ENCODE data around the gene STK17A. TPM values are rescaled to one million over a fixed set of nuclear protein-coding genes. Genes with fewer than 3 reads are reported as not detected.
"Not testable (repeated sequence)": the region's sequence is repeated elsewhere in the genome, so short reads cannot be mapped to it uniquely, and the experiment has no call there.

The STK17A gene
- total and polyA plus RNA-seq, 2 donors (not counting 1 experiment from before 2014, with no cell fraction given), result 46.8 to 53.2 TPM

GRCh38 chr7:43594020-43594419 lies 11.1 kb downstream of the STK17A start:
- Histone ChIP-seq H3K4me2 (ENCODE audit: extremely low read depth, insufficient read depth, low read length) (no peak overlapping the region), H3K27me3 (ENCODE audit: control insufficient read depth, insufficient read depth, low read length) (no peaks in the 10 kb centered on the region), H2AFZ (ENCODE audit: low read length) (no peak overlapping the region), H3K9me3 (ENCODE audit: control insufficient read depth, insufficient read depth, low read depth, low read length) (no peaks in the 10 kb centered on the region), H3K36me3 (ENCODE audit: control insufficient read depth, insufficient read depth, low read length) (peaks cover 3% of the 10 kb centered on the region), H3K4me3 (replicated peaks in 1 of 4; ENCODE audit: control extremely low read depth in 1 of 4, insufficient read depth in 1 of 4, low read depth in 3 of 4, low read length in 4 of 4) (no peak overlapping the region), H4K20me1 (ENCODE audit: control insufficient read depth, extremely low read depth, insufficient read depth, low read length) (peaks cover 7% of the 10 kb centered on the region), H3K9ac (ENCODE audit: insufficient read depth, low read length) (no peak overlapping the region), H3K4me1 (ENCODE audit: control insufficient read depth, extremely low read depth, insufficient read depth, low read length) (peaks cover 6% of the 10 kb centered on the region), H3K27ac (ENCODE audit: insufficient read depth, low read length) (no peak overlapping the region), H3K79me2 (ENCODE audit: control insufficient read depth, insufficient read depth, low read length) (peaks cover 82% of the 10 kb centered on the region)
- DNase-seq (ENCODE audit: low read depth in 2 of 2), result no peak
- TF ChIP-seq EZH2 (IDR thresholded peaks at IDR 0.05; ENCODE audit: low read length, missing control alignments) (no peak), CTCF (conservative IDR thresholded peaks at IDR 0.05 in 1 of 2, IDR thresholded peaks at IDR 0.05 in 1 of 2; ENCODE audit: low read depth in 1 of 2, low read length in 2 of 2) (no peak)

DNA sequence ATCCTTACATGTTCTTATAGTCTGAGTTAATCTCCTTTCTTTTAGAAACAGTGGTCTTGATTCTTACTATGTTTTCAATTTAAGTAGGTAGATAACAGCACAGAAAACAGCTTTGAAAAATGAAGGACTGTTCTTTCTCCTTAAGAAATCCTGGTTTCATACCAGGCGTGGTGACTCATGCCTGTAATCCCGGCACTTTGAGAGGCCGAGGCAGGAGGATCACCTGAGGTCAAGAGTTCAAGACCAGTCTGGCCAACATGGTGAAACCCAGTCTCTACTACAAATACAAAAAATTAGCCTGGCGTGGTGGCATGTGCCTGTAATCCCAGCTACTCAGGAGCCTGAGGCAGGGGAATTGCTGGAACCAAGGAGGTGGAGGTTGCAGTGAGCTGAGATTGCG lies 13.5 kb downstream of the STK17A start:
- not testable (repeated sequence) for H2AFZ ChIP-seq (ENCODE audit: low read length); H3K9ac ChIP-seq (ENCODE audit: insufficient read depth, low read length); H4K20me1 ChIP-seq (ENCODE audit: control insufficient read depth, extremely low read depth, insufficient read depth, low read length); H3K4me3 ChIP-seq (replicated peaks in 1 of 4; ENCODE audit: control extremely low read depth in 1 of 4, insufficient read depth in 1 of 4, low read depth in 3 of 4, low read length in 4 of 4); H3K9me3 ChIP-seq (ENCODE audit: control insufficient read depth, insufficient read depth, low read depth, low read length); H3K4me2 ChIP-seq (ENCODE audit: extremely low read depth, insufficient read depth, low read length); H3K27me3 ChIP-seq (ENCODE audit: control insufficient read depth, insufficient read depth, low read length); DNase-seq (ENCODE audit: low read depth in 2 of 2); H3K4me1 ChIP-seq (ENCODE audit: control insufficient read depth, extremely low read depth, insufficient read depth, low read length); H3K27ac ChIP-seq (ENCODE audit: insufficient read depth, low read length); H3K36me3 ChIP-seq (ENCODE audit: control insufficient read depth, insufficient read depth, low read length)
- H3K79me2 ChIP-seq (ENCODE audit: control insufficient read depth, insufficient read depth, low read length), result peaks cover 73% of the 10 kb centered on the region

- Histone ChIP-seq H3K4me3 (replicated peaks in 1 of 4; ENCODE audit: control extremely low read depth in 1 of 4, insufficient read depth in 1 of 4, low read depth in 3 of 4, low read length in 4 of 4) (no peak overlapping the region), H4K20me1 (ENCODE audit: control insufficient read depth, extremely low read depth, insufficient read depth, low read length) (no peaks in the 10 kb centered on the region), H3K9me3 (ENCODE audit: control insufficient read depth, insufficient read depth, low read depth, low read length) (no peaks in the 10 kb centered on the region), H3K4me1 (ENCODE audit: control insufficient read depth, extremely low read depth, insufficient read depth, low read length) (no peaks in the 10 kb centered on the region), H3K27me3 (ENCODE audit: control insufficient read depth, insufficient read depth, low read length) (no peaks in the 10 kb centered on the region), H2AFZ (ENCODE audit: low read length) (no peak overlapping the region), H3K79me2 (ENCODE audit: control insufficient read depth, insufficient read depth, low read length) (peaks cover 73% of the 10 kb centered on the region), H3K9ac (ENCODE audit: insufficient read depth, low read length) (no peak overlapping the region), H3K27ac (ENCODE audit: insufficient read depth, low read length) (no peak overlapping the region), H3K36me3 (ENCODE audit: control insufficient read depth, insufficient read depth, low read length) (peaks cover 7% of the 10 kb centered on the region), H3K4me2 (ENCODE audit: extremely low read depth, insufficient read depth, low read length) (no peak overlapping the region)
- DNase-seq (ENCODE audit: low read depth in 2 of 2), result no peak
- TF ChIP-seq EZH2 (IDR thresholded peaks at IDR 0.05; ENCODE audit: low read length, missing control alignments) (no peak), CTCF (conservative IDR thresholded peaks at IDR 0.05 in 1 of 2, IDR thresholded peaks at IDR 0.05 in 1 of 2; ENCODE audit: low read depth in 1 of 2, low read length in 2 of 2) (no peak)
Measured at GRCh38 chr7:43600056-43600455, 17.1 kb downstream of the STK17A start.
